VCaP (cell line): ENCODE results near the gene ROBO1.

Experiments
- H3K27ac ChIP-seq: fragments of 450-650 bp; 2 replicates; pipeline ENCODE4 v1.5.1; 2017
- TF ChIP-seq, protein P1 (sequence below): fragments of 450-650 bp; conservative IDR thresholded peaks from 2 replicates; pipeline ENCODE4 v1.5.1; 2017; ENCODE audit warnings: mild to moderate bottlenecking, moderate library complexity

ROBO1 gene

GRCh38 chr3:79167651-79168416 is 600.0 kb downstream of the ROBO1 start:
- TF ChIP-seq, protein P1, sequence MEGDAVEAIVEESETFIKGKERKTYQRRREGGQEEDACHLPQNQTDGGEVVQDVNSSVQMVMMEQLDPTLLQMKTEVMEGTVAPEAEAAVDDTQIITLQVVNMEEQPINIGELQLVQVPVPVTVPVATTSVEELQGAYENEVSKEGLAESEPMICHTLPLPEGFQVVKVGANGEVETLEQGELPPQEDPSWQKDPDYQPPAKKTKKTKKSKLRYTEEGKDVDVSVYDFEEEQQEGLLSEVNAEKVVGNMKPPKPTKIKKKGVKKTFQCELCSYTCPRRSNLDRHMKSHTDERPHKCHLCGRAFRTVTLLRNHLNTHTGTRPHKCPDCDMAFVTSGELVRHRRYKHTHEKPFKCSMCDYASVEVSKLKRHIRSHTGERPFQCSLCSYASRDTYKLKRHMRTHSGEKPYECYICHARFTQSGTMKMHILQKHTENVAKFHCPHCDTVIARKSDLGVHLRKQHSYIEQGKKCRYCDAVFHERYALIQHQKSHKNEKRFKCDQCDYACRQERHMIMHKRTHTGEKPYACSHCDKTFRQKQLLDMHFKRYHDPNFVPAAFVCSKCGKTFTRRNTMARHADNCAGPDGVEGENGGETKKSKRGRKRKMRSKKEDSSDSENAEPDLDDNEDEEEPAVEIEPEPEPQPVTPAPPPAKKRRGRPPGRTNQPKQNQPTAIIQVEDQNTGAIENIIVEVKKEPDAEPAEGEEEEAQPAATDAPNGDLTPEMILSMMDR = no peak
- H3K27ac ChIP-seq = no peak overlapping the region

- no peak overlapping the region for H3K27ac ChIP-seq
- TF ChIP-seq, protein P1 = no peak
Observed at GRCh38 chr3:79162653-79163052, 605.1 kb downstream of the ROBO1 start.

GRCh38 chr3:79161941-79162340 is 605.9 kb downstream of the ROBO1 start:
- TF ChIP-seq, protein P1 = no peak
- no peak overlapping the region for H3K27ac ChIP-seq

DNA sequence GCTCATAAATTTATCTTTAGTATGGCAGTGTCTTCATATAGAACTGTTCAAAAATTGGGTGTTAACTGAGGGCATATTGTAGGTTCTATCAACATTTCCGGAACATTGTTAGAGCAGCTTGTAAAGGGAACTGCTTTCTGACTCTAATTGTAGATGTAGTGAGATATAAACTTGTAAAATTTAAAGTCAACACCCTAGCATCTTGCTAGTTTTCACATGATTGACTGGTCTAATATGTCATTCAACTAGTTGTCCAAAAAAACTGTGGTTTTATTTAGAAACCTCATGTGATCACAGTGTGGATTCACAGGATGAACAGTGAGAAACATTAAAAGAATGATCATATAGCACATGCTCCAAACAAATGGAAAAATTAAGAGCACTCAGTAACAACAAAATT is 607.4 kb downstream of the ROBO1 start:
- H3K27ac ChIP-seq = no peak overlapping the region
- TF ChIP-seq, protein P1 = no peak

GRCh38 chr3:79159736-79160135 is 608.1 kb downstream of the ROBO1 start:
- H3K27ac ChIP-seq = no peak overlapping the region
- TF ChIP-seq, protein P1 = no peak

DNA sequence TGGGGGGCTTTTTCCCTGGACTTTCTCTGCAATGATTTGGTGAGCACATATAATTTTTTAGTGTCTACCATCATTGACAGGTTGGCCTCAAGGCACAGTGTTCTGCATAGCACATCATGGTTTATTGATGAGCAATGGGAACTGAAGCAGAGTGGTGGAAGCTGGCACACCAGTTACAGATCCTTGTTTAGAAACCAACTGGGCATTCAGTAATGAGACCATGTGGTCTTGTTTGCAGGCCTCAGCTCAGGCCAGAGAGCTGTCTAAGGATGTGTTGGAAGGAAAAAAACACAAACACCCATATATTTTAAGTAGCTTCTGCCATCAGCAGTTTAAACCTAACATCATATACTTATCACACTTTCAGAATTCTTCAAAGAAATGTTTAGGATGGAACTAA is 610.6 kb downstream of the ROBO1 start:
- TF ChIP-seq, protein P1 = no peak
- H3K27ac ChIP-seq = no peak overlapping the region

GRCh38 chr3:79154865-79155264 is 612.9 kb downstream of the ROBO1 start:
- TF ChIP-seq, protein P1 = no peak
- no peak overlapping the region for H3K27ac ChIP-seq
